Activated T-cell treated with anti-CD3 and anti-CD28 coated beads for 24 hours (primary cell): ENCODE data around the gene KRT31.
"Not testable (repeated sequence)": the region's sequence is repeated elsewhere in the genome, so short reads cannot be mapped to it uniquely, and the experiment has no call there.

Experiments used
- DNase-seq: peaks from one replicate; pipeline ENCODE4 v3.0.0-alpha.2; 2020; ENCODE audit warnings: low read depth

Gene KRT31

GRCh38 chr17:41387670-41388069 lies 9.7 kb downstream of the KRT31 start:
- no peak for DNase-seq

DNA sequence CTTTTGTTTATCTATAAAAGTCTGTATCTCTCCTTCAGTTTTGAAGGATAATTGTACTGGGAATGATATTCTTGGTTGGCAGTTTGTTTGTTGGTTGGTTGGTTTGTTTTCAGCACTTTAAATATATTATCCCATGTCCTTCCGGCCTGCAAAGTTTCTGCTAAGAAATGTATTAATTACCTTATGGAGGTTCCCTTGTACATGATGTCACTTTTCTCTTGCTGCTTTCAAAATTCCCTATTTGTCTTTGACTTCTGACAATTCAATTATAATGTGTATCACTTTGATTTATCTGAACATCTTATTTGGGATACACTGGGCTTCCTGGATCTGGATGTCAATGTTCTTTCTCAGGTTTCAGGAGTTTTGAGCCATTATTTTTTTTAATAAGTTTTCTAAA lies 11.2 kb downstream of the KRT31 start:
- no peak for DNase-seq

DNA sequence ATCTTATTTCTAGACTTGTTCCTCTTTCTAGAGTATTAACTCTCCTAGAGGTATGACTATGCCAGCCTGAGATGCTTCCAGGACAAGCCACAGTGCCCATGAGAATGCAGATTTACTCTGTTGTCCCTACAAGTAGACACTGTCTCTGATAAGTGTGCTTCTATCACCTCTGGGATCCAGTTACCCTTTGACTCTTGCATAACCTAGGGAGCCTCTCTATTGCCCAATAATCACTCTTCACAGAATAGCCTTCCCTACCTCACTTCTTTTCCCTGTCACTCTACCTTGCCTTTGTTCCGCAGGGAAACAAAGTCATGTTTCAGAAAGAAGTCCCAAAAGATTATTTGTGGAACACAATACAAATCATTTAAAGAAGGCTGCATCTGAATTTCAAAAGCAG lies 13.7 kb downstream of the KRT31 start:
- no peak for DNase-seq

DNA sequence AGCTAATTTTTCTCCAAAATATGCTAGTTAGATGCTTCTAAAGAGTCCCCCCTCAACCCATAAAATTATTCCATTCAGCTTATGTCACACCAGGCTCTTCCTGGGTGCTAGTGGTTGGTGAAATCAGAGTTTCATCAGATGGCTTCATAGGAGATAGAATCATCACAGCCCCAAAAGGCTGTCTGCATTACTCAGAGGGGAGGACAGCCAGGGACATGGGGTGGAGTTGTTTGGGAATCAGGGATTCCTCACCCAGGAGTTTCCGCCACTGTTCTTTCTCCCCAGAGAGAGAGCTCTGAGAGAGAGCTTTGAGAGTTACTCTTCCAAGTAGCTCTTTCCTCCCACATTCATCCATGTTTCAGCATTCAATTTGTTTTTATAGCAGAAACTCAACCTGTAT lies 15.0 kb downstream of the KRT31 start:
- DNase-seq: no peak

- not testable (repeated sequence) for DNase-seq
Measured at GRCh38 chr17:41381943-41382342, 15.5 kb downstream of the KRT31 start, which contains the start of gene KRT34. KRT34 (minus strand) TSS chr17:41382306; CDS start chr17:41382246, 60 bp downstream.

- not testable (repeated sequence) for DNase-seq
Measured at GRCh38 chr17:41380091-41380490, 17.3 kb downstream of the KRT31 start.

DNA sequence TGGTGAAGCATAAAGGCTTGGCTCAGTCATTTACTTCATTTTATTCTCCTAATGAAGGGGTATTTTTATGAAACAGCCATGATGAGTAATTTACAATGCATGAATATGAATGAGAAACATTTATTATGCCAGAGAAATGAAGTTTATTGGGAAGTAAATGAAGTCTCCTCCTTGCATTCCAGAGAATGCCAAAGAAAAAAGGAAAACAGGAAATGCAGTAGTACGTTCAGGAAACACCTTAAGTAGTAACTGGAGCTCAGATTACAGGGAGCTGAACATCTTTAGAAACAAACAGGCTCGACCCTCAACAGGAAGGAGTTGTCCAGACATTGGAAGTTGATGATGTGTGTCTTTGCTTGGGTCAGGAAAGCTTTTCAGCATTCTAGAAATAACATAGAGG lies 19.9 kb downstream of the KRT31 start:
- DNase-seq: no peak

DNA sequence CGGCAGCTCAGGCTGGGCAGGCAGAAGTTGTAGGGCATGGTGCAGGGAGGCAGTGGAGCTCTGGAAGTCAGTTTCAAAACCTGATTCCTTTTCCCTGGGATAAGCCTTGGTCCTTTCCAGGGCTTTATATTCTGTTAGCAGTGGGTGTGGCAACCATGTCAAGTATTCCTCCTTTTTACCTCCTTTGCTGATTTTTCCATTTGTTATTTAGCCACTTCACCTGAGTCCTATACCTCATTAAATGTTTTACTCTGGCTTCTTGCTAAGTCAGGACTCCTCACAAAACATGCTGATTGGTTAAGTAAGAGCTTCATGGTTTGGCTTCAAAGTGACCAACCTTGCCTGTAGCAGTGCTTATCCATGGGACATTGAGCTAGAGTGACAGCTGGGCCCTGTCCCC lies 27.7 kb downstream of the KRT31 start, which contains the start of gene KRT33B:
KRT33B (minus strand) TSS at position 101 of the 400 bp plus-strand sequence; CDS start at position 38, 63 bp downstream.
- no peak for DNase-seq

GRCh38 chr17:41369023-41369422 lies 28.4 kb downstream of the KRT31 start:
- no peak for DNase-seq

DNA sequence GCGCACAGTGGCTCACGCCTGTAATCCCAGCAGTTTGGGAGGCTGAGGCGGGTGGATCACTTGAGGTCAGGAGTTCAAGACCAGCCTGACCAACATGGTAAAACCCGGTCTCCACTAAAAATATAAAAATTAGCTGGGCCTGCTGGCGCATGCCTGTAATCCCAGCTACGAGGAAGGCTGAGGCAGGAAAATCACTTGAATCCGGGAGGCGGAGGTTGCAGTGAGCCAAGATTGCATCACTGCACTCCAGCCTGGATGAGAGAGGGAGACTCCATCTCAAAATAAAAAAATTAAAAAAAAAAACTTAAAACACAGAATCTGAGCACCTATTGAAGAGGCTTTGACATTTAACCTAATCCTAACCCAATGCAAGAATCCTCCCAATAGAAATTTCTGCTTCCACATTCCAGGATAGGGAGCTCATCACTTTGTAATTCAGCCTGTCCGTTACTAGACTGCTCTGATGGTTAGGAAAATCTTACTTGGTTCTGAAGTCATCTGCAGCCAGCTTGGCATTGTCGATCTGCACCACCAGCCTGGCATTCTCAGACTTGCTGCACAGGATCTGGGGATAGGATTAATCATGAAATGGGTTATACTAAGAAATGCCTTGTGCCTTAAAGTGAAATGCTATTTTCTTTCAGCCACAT lies 29.9 kb downstream of the KRT31 start:
- no peak for DNase-seq

DNA sequence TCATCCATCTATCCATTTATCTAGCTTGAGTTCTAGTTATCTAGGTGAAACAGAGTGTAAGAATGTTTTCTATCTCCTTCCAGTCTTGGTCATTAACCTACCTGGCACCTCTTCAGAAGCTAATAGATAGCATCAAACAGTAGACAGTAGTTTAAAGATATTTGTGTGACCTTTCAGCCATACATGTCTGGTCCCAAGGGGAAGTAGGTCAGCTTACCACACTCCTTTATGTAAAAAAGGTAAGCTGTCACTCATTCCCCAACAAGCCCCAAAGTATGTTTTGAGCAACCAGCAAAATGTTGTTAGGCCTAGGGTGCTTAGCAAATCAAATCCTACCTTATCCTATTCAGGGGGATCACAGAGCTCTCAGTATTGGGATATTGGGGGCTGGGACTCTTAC lies 31.3 kb downstream of the KRT31 start:
- DNase-seq: no peak

DNA sequence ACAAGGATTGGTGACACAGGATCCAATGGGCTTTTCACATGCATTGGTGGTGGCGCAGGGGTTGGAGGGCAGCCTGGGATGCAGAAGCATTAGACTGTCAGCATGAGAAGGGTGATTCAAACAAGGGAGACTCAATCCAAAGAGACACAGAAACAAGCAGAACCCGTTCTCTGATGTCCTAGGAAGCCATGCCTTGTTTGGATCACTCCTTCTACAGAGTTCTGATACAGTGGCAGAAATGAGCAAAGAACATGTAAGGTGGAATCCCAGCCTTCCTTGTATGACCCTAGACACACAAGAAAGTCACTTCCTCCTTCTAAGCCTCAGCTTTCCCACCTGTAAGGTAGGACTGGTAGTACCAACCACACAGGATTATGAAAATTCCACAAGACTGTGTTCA lies 33.5 kb downstream of the KRT31 start:
- no peak for DNase-seq

- DNase-seq: no peak
Measured at GRCh38 chr17:41360296-41360995, 37.0 kb downstream of the KRT31 start.

DNA sequence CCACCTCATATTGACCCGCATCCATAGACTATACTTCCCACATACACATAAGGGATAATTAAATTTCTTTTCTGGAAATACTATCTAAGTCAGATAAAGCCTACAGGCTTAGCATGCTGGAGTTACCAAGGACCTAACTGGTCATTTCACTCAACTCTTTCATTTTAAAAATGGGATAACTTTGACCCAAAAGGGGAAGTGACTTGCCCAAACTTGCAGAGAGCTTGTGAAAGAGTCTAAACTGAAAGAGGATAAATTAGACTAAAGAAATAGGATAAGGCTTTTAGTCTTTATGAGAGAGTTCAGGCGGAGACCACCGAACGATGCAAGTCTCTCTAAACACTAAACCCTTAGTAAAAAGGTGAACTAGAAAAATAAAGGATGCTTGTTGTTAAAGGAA lies 42.9 kb downstream of the KRT31 start:
- DNase-seq: no peak

DNA sequence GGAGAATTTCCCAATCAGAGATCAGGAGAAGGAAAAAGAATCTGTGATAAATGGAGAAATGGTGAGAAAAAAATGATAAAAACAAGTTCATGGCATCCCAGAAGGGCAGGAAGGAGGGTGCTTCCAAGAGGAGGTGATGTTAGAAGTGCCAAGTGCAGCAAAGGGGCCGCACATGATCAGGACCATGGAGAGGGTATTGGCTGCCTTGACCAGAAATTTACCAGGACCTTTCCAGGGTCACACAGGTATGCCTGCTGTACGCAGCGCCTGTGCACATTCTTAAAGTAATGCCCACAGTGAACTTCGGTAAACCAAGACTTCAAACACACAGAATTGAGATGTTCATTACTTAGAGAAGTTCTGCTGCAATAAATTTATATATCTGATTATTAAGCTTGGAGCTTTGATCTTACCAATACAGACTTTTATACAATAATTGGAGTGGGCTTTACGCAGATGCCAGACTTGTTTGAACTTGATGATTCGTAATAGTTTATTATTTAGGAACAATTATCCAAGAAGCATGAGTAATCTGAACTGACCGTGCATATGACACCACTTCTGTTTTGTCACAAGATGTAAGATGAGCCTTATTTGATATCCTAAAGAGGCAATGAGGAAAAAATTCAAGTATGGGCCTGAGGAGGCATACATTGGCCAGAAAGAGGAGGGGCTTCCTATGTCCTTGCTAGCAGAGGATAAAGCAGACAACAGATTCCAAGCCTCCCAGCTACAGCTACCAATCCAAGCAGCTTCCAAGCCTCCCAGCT lies 44.6 kb downstream of the KRT31 start:
- no peak for DNase-seq

DNA sequence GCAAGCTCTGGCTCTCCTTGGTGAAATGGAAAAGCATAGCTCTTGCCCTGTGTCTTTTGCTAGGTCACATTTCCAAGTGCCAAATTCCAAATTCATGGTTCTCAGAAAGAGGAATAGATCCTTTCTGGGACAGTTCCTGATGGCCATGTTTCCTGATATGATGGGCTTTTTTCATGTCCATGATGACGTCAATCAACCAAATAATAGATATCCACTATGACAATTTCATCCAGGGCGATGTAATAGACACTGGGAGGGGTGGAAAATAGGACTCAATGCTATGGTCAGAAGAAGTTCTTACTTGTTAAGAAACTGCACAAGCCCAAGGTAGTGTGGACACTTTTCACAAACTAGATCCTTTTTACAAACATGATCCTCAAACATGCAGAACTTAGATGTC lies 46.2 kb downstream of the KRT31 start:
- no peak for DNase-seq

- DNase-seq: not testable (repeated sequence)
Measured at GRCh38 chr17:41350381-41350878, 47.0 kb downstream of the KRT31 start, which contains the start of gene KRT33A. KRT33A (minus strand) TSS chr17:41350828; CDS start chr17:41350767, 61 bp downstream.

DNA sequence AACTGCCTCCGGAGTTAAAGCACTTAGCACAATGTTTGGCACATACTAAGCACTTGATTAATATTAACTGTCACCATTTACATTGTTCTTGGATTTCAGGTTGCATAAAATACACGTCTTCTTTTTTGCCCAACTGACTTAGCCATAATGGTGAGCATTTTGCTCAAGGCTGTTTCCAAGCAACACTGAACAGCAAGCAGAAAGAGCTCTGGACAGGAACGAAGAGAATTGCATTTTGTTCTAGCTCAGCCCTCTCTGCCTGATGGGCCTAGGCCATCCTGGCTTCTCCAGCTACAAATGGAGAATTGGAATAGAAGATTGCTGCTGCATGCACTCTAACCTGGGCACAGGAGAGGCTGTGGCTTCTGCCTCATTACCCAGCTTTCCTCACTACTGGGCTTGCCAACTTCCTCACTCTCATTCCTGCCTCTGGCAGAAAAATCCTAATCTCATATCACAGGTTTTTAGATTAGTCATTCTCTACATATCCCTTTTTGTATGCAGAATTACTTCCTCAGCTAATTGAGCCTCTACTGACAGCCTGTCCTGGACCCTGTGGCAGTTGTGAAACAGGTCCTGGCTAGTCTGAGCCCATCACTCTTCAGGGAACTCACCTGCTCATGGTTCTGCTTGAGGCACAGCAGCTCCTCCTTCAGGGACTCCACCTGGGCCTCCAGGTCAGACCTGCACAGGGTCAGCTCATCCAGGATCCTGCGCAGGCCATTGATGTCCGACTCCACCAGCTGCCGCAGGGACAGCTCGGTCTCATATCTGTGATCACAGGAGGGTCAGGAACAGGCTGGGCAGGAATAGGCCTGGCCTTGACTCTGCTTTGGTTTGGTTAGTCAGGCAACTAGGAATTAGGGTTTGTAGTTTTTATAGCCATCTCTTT lies 49.3 kb downstream of the KRT31 start:
- DNase-seq: no peak

DNA sequence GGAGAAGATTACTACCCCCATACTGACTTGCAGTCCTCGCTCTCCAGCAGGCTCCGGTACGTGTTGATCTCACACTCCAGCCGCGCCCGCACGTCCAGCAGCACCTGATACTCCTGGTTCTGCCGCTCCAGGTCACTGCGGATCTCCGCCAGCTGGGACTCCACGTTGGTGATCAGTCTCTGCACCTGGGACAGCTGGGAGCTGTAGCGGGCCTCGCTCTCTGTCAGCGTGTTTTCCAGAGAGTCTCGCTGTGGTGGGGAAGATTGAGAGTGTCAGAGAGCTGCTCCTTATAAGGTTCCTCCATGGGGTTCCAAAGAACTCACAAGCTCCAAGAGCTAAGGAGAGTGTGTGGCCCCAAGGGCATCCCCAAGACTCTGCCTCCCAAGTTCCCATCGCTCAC lies 51.0 kb downstream of the KRT31 start:
- DNase-seq: not testable (repeated sequence)

- DNase-seq: no peak
Measured at GRCh38 chr17:41345992-41346391, 51.4 kb downstream of the KRT31 start.
